Osteoblast (primary cell): ENCODE results near the gene DDX42. TPM values are rescaled to one million over a fixed set of nuclear protein-coding genes. Genes with fewer than 3 reads are reported as not detected.

Source experiments
- DNase-seq: peaks from one replicate; pipeline ENCODE4 v3.0.0; 2011; ENCODE audit warnings: low spot score, mixed read lengths; ENCODE audit not compliant: insufficient read length; ENCODE audit errors: missing footprints
- H2AFZ ChIP-seq: 2 replicates; pipeline ENCODE4 v1.6.0; 2011; ENCODE audit warnings: mild to moderate bottlenecking, low read length
- H3K27ac ChIP-seq: 2 replicates; pipeline ENCODE4 v1.5.1; 2011; ENCODE audit warnings: mild to moderate bottlenecking, low read depth, low read length, moderate library complexity
- H3K27me3 ChIP-seq: 2 replicates; pipeline ENCODE4 v1.6.0; 2012; ENCODE audit warnings: mild to moderate bottlenecking, control low read depth, inconsistent platforms, low read length, moderate library complexity; ENCODE audit not compliant: insufficient read depth
- H3K36me3 ChIP-seq: 2 replicates; pipeline ENCODE4 v1.5.1; 2011; ENCODE audit warnings: mild to moderate bottlenecking, low read length, control low read depth, moderate library complexity; ENCODE audit not compliant: insufficient read depth
- H3K4me1 ChIP-seq: 2 replicates; pipeline ENCODE4 v1.5.1; 2011; ENCODE audit warnings: mild to moderate bottlenecking, low read length, control low read depth, moderate library complexity; ENCODE audit not compliant: insufficient read depth
- H3K4me2 ChIP-seq: 2 replicates; pipeline ENCODE4 v1.6.0; 2011; ENCODE audit warnings: mild to moderate bottlenecking, low read length; ENCODE audit not compliant: insufficient read depth
- H3K4me3 ChIP-seq: fragments of 200-600 bp; sonication (generic); 3 replicates; pipeline ENCODE4 v1.5.1; 2012; ENCODE audit warnings: mild to moderate bottlenecking, low read length, inconsistent platforms; ENCODE audit not compliant: insufficient read depth
- H3K79me2 ChIP-seq: 2 replicates; pipeline ENCODE4 v1.6.0; 2012; ENCODE audit warnings: mild to moderate bottlenecking, low read length, control low read depth, inconsistent platforms; ENCODE audit not compliant: insufficient read depth
- H3K9me3 ChIP-seq: 2 replicates; pipeline ENCODE4 v1.5.1; 2011; ENCODE audit warnings: low read depth, low read length, control low read depth
- H4K20me1 ChIP-seq: 2 replicates; pipeline ENCODE4 v1.6.0; 2012; ENCODE audit warnings: mild to moderate bottlenecking, low read length, control low read depth; ENCODE audit not compliant: insufficient read depth
- CTCF ChIP-seq: IDR thresholded peaks from 2 replicates; pipeline ENCODE4 v1.5.1; 2011; ENCODE audit warnings: mild to moderate bottlenecking, low read depth, low read length, moderate library complexity; ENCODE audit errors: extremely low read depth
- total RNA-seq: library from RNA; depleted of rRNA; stranded (reverse); fragments of >200 nt; gene quantifications from 2 replicates; pipeline ENCODE4 v1.2.3, GENCODE V29; 2012

Gene DDX42
- total RNA-seq, 1 donor: 77.4 TPM

DNA sequence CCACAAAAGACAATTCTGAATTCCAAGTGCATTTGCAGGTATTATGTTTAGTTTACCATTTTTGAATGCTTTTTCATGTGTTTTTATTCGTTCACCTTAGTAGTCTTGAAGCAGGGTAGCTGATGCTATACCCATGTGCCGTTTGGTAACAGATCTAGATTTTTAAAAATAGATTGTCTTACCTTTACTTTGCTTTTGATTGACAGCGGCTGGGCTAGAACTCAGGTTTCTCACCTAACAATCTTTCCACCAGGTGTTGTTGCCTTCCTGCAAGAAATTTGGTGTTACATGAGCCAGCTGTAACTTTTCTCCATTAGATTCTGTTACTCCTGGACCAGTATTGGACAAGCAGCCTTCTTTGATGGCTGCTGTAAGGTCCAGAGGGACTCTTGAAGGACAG, 55.0 kb downstream of the DDX42 start:
- H4K20me1 ChIP-seq: peaks cover 22% of the 10 kb centered on the region
- H3K36me3 ChIP-seq: peaks cover 71% of the 10 kb centered on the region
- no peak for DNase-seq
- H3K27ac ChIP-seq: peak overlapping the region; percentile 1
- H3K4me2 ChIP-seq: peak overlapping the region; percentile 96
- H3K4me3 ChIP-seq: no peak overlapping the region
- peaks cover 21% of the 10 kb centered on the region for H3K4me1 ChIP-seq
- H3K79me2 ChIP-seq: peaks cover 59% of the 10 kb centered on the region
- no peak overlapping the region for H2AFZ ChIP-seq
- no peaks in the 10 kb centered on the region for H3K9me3 ChIP-seq
- no peaks in the 10 kb centered on the region for H3K27me3 ChIP-seq
- no peak for TF ChIP-seq CTCF

DNA sequence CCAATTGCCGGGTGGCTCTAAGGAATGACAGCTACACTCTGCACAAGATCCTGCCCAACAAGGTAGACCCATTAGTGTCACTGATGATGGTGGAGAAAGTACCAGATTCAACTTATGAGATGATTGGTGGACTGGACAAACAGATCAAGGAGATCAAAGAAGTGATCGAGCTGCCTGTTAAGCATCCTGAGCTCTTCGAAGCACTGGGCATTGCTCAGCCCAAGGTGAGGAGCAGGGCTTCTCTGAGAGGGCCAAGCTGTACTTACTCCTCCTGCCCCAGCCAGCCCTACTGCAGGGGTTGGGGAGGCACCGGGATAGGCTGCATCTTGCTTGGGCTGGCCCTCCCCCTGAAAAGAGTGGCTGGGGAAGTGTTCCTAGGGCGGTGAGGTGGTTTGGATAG, 56.3 kb downstream of the DDX42 start:
- H3K27ac ChIP-seq: no peak overlapping the region
- no peak for TF ChIP-seq CTCF
- DNase-seq: no peak
- H3K27me3 ChIP-seq: no peaks in the 10 kb centered on the region
- H3K9me3 ChIP-seq: no peaks in the 10 kb centered on the region
- H2AFZ ChIP-seq: no peak overlapping the region
- peaks cover 47% of the 10 kb centered on the region for H3K79me2 ChIP-seq
- no peak overlapping the region for H3K4me2 ChIP-seq
- peaks cover 27% of the 10 kb centered on the region for H4K20me1 ChIP-seq
- H3K4me3 ChIP-seq: no peak overlapping the region
- peaks cover 21% of the 10 kb centered on the region for H3K4me1 ChIP-seq
- peaks cover 66% of the 10 kb centered on the region for H3K36me3 ChIP-seq

GRCh38 chr17:63830904-63831491, 57.0 kb downstream of the DDX42 start:
- Histone ChIP-seq H3K9me3 (no peaks in the 10 kb centered on the region), H3K36me3 (peaks cover 66% of the 10 kb centered on the region), H3K4me2 (no peak overlapping the region), H3K79me2 (peaks cover 46% of the 10 kb centered on the region), H3K4me1 (peaks cover 16% of the 10 kb centered on the region), H3K4me3 (no peak overlapping the region), H4K20me1 (peaks cover 29% of the 10 kb centered on the region), H2AFZ (no peak overlapping the region), H3K27me3 (no peaks in the 10 kb centered on the region), H3K27ac (no peak overlapping the region)
- peak; percentile 71 for DNase-seq
- no peak for TF ChIP-seq CTCF

DNA sequence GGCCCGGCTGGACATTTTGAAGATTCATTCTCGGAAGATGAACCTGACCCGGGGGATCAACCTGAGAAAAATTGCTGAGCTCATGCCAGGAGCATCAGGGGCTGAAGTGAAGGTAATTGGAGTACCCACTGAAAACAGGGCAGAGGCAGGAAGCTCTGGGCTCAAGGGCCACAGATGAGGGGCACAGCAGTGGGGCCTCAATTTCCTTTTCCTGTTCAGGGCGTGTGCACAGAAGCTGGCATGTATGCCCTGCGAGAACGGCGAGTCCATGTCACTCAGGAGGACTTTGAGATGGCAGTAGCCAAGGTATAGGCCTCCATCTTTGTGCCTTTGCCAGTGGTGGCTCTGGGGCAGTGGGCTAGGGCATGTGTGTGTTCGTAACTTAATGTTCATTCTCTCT, 57.5 kb downstream of the DDX42 start:
- Histone ChIP-seq H3K27ac (no peak overlapping the region), H3K27me3 (no peaks in the 10 kb centered on the region), H3K4me3 (no peak overlapping the region), H3K4me2 (no peak overlapping the region), H3K79me2 (peaks cover 45% of the 10 kb centered on the region), H3K36me3 (peaks cover 67% of the 10 kb centered on the region), H3K9me3 (no peaks in the 10 kb centered on the region), H3K4me1 (peaks cover 14% of the 10 kb centered on the region), H4K20me1 (peaks cover 27% of the 10 kb centered on the region), H2AFZ (no peak overlapping the region)
- DNase-seq: no peak
- no peak for TF ChIP-seq CTCF
